Colon (tissue), 2 donors: ENCODE results near the gene PRKACG.
A peak's percentile ranks its signal among the peaks of the same experiment; 100 is the strongest.

Experiments used
- FAIRE-seq: peaks from 2 replicates; lab custom pipeline; 2012; peaks lifted over from hg19 to GRCh38; lab: Jason Lieb, UNC
- donor health status: control.
- donor health status: control.

PRKACG gene

DNA sequence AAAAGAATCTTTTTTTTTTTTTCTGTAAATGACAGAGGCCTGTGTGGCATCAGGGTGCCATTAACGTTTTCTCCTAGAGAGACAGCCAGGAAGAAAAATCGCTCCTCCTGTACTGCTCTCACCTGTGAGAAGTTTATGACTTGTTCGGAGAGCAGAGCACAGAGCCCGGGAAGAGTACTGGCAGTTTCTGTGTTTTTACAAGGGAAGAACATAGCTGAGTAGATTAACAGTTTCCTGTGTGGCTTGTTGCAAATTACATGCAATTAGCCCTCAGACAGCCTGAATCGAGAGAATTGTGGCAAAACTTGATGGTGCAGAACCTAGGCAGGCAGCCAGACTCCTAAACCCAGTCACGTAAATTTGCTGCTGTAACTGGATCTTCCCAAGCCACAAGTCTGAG is 32.1 kb downstream of the PRKACG start:
- FAIRE-seq: no peak

DNA sequence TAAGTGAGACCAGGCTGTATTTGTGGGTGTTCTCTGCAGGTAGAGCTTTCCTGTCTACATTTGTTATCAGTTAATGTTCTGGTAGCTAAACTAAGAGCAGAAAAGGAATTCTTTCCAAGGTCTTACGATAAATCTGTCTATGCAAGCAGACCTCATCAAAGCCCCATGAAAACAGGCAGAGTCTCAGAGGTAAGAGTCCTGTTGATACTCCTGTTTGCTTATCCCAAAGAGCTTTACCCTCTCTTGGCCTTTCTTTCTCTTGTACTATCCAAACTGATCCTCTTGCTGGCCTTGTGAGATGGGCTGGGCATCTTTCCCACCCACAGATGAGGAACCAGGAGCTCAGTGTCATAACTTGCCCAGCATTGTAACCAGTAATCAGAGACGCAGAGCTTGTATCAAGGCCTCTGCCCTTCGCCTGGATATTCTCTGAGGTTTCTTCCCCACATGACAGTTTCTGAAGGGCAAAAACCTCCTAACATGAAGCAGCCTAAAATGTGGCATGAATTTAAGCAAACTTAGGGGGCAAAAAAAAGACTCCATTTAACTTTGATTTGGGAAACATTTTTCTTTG is 33.5 kb downstream of the PRKACG start:
- no peak for FAIRE-seq

GRCh38 chr9:68979538-68980314 is 34.2 kb downstream of the PRKACG start:
- FAIRE-seq: no peak

DNA sequence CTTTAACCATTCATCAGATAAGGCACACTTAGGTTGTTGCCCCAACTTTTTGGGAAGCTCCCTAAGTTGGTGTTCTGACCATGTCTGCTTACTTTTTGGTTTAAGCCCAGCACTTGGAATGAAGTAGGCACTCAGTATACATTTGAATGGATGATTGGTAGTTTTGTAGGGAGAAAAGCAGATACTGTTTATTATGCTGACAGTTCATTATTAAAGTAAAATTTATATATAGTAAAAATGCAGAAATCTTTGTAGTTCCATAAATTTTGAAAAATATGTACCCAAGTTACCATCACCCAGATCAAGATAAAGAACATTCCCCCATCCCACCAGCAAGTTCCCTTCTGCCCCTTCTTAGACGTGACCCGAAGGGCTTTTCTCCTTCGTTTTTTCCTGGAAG is 35.4 kb downstream of the PRKACG start:
- no peak for FAIRE-seq

DNA sequence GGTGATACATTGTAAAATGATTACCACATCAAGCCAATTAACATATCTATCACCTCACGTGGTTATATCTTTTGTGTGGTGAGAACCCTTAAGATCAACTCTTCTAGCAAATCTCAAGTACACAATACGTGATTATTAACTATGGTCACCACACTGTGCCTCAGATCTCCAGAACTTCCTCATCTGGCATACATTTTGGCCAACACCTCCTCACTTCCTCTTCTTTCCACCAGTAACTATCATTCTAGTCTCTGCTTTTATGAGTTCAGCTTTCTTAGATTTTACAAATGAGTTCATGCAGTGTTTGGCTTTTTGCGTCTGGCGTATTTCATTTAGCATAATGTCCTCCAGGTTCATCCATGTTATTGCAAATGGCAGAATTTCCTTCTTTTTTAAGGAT is 35.8 kb downstream of the PRKACG start:
- no peak for FAIRE-seq

- FAIRE-seq: no peak
Observed at GRCh38 chr9:68975365-68976043, 38.4 kb downstream of the PRKACG start.

DNA sequence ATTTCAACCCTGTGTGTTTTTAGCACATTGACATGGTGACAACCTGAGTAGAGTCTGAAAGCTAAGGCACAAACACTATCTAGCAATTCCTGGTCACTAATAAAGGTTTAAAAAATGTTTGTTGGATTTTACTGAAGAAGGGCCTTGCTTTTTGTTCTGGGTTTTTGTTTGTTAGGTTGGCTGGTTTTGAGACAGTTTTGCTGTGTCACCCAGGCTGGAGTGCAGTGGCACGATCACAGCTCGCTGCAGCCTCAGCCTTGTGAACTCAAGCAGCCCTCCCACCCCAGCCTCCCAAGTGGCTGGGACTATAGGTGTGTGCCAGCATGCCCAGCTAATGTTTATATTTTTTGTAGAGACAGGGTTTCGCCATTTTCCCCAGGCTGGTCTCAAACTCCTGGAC is 39.0 kb downstream of the PRKACG start:
- FAIRE-seq: no peak

DNA sequence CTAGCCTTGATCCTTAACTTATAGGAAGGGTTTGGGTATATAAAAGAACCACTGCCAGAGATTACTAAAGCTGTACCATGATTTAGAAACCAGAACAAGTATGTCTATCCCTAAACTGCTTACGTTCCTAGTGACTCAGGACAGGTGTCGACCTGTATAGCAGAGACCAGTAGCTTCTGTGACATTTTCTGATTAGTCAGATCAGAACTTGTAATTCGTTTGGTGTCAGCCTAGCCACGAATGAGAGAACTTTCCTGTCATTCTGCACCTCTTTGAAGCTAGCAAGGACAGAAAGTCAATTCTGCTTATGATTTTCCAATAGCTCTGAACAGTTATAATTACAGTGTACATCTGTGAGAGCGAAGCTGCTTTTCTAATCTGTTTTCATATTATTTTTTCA is 39.5 kb downstream of the PRKACG start:
- no peak for FAIRE-seq

DNA sequence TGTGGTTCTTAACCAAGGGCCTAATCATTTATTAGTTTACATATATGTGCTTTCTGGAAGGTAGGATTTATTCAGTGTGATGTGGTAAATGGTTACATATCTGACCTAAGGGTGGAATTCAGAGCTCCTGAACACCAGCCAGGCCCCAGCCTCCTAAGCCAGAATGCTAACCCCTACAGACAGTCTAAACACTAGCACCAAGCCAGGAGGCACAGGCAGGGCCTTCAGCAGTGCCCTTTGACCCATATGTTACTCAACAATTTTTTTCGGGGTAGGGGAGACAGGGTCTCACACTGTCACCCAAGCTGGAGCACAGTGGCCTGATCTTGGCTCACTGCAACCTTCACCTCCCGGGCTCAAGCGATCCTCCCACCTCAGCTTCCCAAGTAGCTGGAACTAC is 40.3 kb downstream of the PRKACG start:
- no peak for FAIRE-seq

DNA sequence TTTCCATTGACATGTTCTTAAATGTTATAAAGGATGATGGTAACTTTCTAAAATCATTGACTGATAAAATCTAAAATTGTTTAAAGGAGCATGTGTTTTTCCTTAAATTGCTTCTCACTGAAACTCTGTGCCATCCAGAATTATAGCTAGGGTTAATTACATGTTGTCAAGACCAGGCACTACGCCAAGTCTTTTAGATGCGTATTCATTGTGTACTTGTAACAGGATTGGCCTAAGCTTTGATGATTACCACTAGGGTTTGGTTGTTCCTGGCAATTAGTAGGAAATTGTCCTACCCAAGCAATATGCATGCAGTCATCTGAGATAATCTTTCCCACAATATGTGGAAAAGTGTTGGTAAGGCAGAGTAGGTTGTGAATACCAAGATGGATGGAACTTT is 43.8 kb downstream of the PRKACG start:
- FAIRE-seq: peak; percentile 75

DNA sequence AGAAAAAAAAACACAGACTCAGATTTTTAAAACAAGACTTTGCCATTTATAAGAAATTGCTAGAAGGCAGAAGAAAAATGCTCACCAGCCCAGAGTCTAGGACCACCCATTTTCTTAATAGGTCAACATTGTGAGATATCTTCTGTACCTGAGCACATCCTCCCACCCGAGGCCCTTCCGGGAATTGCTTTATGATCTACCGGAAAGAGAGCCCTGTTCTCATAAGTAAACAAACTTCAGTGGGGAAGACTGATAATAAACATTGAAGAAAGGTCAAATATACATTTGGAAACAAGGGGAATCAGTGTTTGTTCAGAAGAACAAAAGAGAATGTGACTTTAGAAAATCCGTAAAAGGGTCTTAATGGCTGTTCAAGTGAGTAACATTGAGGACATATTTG is 44.4 kb downstream of the PRKACG start:
- peak; percentile 43 for FAIRE-seq

DNA sequence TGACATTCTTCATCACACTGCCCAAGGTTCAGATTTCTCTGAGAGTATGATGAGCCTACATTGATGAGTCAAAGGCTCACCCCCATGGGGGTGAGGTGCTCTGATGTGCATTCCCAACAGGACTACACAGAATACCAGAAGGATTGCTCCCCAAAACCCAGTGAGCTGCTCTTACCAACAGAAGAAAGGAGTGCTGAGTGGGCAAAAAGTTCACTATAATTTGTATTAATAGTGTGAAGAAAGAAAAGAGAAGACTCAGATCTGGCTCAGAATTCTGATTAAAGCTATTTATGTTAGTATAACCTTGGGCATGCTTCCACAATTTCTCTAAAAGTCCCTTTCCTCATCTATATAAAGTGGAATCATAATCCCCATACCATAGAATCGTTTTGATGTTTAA is 46.1 kb downstream of the PRKACG start:
- no peak for FAIRE-seq

- no peak for FAIRE-seq
Observed at GRCh38 chr9:68966496-68966944, 47.4 kb downstream of the PRKACG start.

- FAIRE-seq: no peak
Observed at GRCh38 chr9:68964765-68965164, 49.1 kb downstream of the PRKACG start.

GRCh38 chr9:68964102-68964541 is 49.8 kb downstream of the PRKACG start:
- peak; percentile 88 for FAIRE-seq

GRCh38 chr9:68963416-68963815 is 50.5 kb downstream of the PRKACG start:
- FAIRE-seq: no peak
